ENCODE measurements around the gene AGO3. TPM values are rescaled to one million over a fixed set of nuclear protein-coding genes. Genes with fewer than 3 reads are reported as not detected.

AGO3 gene
- total and polyA plus RNA-seq, 4 donors, result 3.0 to 19.5 (median 7.1) TPM

DNA sequence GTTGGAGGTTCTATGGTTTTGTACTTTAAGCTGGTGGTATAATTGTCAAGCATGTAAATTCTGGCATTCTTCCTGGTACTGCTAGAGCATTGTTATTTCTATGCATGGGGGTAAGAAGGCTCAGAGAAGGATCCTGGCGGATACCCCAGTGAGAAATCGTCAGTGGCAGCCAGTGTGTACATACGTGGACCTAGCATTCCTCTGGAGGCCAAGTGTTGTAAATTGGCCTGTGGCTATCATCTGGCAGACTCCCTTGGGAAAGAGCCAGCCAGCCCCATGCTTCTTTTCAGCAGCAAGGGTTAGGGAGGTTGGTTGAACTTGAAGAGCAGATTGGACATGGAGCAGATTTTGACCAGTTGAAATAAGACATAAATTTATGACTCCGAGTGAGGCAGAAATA is 5.2 kb upstream of the AGO3 start:
- Histone ChIP-seq H3K27me3 (ENCODE audit: control insufficient read depth in 4 of 4, insufficient read depth in 4 of 4, low read length in 3 of 4) (no peaks in the 10 kb centered on the region), H3K27ac (ENCODE audit: low read depth in 1 of 2, low read length in 2 of 2) (no peak overlapping the region), H3K9ac (ENCODE audit: low read depth in 1 of 2, low read length in 2 of 2) (no peak overlapping the region), H3K4me1 (ENCODE audit: control insufficient read depth in 4 of 4, insufficient read depth in 4 of 4, low read length in 3 of 4) (peaks cover 0 to 14% (median 1%) of the 10 kb centered on the region in 4 donors), H3K36me3 (ENCODE audit: control insufficient read depth in 4 of 4, insufficient read depth in 3 of 4, low read depth in 1 of 4, low read length in 3 of 4) (peaks cover 0 to 3% (median 0%) of the 10 kb centered on the region in 4 donors), H3K4me3 (ENCODE audit: low read depth in 1 of 3, low read length in 3 of 3) (no peak overlapping the region), H3K9me3 (ENCODE audit: control insufficient read depth in 4 of 4, low read length in 3 of 4) (no peaks in the 10 kb centered on the region)
- 43% methylated on average over 4 of the region's 4 CpGs for WGBS
- TF ChIP-seq TAF1 (conservative IDR thresholded peaks at IDR 0.05) (no peak), FOXA1 (IDR thresholded peaks at IDR 0.05) (no peak), GABPA (IDR thresholded peaks at IDR 0.05 in 1 of 2, conservative IDR thresholded peaks at IDR 0.05 in 1 of 2) (no peak), NR2F2 (IDR thresholded peaks at IDR 0.05) (no peak), SP1 (IDR thresholded peaks at IDR 0.05) (no peak), FOXA2 (IDR thresholded peaks at IDR 0.05) (no peak), RXRA (IDR thresholded peaks at IDR 0.05) (no peak), YY1 (IDR thresholded peaks at IDR 0.05) (no peak), EGR1 (IDR thresholded peaks at IDR 0.05; ENCODE audit: low read depth in 2 of 2) (no peak), HNF4G (IDR thresholded peaks at IDR 0.05) (no peak)
- TF ChIP-seq, protein P1, sequence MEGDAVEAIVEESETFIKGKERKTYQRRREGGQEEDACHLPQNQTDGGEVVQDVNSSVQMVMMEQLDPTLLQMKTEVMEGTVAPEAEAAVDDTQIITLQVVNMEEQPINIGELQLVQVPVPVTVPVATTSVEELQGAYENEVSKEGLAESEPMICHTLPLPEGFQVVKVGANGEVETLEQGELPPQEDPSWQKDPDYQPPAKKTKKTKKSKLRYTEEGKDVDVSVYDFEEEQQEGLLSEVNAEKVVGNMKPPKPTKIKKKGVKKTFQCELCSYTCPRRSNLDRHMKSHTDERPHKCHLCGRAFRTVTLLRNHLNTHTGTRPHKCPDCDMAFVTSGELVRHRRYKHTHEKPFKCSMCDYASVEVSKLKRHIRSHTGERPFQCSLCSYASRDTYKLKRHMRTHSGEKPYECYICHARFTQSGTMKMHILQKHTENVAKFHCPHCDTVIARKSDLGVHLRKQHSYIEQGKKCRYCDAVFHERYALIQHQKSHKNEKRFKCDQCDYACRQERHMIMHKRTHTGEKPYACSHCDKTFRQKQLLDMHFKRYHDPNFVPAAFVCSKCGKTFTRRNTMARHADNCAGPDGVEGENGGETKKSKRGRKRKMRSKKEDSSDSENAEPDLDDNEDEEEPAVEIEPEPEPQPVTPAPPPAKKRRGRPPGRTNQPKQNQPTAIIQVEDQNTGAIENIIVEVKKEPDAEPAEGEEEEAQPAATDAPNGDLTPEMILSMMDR (IDR thresholded peaks at IDR 0.05; ENCODE audit: low read depth, low read length, missing input control), result no peak
- TF ChIP-seq, protein P2, sequence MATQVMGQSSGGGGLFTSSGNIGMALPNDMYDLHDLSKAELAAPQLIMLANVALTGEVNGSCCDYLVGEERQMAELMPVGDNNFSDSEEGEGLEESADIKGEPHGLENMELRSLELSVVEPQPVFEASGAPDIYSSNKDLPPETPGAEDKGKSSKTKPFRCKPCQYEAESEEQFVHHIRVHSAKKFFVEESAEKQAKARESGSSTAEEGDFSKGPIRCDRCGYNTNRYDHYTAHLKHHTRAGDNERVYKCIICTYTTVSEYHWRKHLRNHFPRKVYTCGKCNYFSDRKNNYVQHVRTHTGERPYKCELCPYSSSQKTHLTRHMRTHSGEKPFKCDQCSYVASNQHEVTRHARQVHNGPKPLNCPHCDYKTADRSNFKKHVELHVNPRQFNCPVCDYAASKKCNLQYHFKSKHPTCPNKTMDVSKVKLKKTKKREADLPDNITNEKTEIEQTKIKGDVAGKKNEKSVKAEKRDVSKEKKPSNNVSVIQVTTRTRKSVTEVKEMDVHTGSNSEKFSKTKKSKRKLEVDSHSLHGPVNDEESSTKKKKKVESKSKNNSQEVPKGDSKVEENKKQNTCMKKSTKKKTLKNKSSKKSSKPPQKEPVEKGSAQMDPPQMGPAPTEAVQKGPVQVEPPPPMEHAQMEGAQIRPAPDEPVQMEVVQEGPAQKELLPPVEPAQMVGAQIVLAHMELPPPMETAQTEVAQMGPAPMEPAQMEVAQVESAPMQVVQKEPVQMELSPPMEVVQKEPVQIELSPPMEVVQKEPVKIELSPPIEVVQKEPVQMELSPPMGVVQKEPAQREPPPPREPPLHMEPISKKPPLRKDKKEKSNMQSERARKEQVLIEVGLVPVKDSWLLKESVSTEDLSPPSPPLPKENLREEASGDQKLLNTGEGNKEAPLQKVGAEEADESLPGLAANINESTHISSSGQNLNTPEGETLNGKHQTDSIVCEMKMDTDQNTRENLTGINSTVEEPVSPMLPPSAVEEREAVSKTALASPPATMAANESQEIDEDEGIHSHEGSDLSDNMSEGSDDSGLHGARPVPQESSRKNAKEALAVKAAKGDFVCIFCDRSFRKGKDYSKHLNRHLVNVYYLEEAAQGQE (IDR thresholded peaks at IDR 0.05), result no peak
- TF ChIP-seq, protein P3, sequence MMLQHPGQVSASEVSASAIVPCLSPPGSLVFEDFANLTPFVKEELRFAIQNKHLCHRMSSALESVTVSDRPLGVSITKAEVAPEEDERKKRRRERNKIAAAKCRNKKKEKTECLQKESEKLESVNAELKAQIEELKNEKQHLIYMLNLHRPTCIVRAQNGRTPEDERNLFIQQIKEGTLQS (IDR thresholded peaks at IDR 0.05), result no peak
- TF ChIP-seq, protein P4, sequence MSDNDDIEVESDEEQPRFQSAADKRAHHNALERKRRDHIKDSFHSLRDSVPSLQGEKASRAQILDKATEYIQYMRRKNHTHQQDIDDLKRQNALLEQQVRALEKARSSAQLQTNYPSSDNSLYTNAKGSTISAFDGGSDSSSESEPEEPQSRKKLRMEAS (IDR thresholded peaks at IDR 0.05), result no peak
- TF ChIP-seq, protein P5, sequence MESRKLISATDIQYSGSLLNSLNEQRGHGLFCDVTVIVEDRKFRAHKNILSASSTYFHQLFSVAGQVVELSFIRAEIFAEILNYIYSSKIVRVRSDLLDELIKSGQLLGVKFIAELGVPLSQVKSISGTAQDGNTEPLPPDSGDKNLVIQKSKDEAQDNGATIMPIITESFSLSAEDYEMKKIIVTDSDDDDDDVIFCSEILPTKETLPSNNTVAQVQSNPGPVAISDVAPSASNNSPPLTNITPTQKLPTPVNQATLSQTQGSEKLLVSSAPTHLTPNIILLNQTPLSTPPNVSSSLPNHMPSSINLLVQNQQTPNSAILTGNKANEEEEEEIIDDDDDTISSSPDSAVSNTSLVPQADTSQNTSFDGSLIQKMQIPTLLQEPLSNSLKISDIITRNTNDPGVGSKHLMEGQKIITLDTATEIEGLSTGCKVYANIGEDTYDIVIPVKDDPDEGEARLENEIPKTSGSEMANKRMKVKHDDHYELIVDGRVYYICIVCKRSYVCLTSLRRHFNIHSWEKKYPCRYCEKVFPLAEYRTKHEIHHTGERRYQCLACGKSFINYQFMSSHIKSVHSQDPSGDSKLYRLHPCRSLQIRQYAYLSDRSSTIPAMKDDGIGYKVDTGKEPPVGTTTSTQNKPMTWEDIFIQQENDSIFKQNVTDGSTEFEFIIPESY (IDR thresholded peaks at IDR 0.05), result no peak
- no peak for DNase-seq (ENCODE audit: low spot score)

DNA sequence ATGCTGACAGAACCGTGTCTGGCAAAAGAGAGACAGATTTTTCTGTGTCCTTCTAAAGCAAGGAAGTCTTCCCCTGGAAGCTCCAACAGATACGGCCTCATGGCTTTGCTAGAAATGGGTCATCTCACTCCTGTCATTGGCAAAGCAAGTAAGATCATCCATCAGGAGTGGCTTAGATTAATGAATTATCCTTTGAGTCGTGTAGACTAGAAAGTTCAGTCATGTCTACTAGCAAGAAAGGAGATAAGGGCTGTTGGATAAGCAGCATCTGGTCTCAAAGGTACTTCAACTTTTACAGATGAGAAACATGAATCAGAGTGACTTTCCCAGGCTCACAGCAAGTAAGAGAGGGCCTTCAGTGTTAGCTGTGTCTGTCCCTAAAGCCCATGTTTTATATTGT is 3.4 kb upstream of the AGO3 start:
- DNase-seq (ENCODE audit: low spot score), result no peak
- 73% methylated on average over 3 of the region's 3 CpGs for WGBS
- TF ChIP-seq, protein P4 (IDR thresholded peaks at IDR 0.05), result no peak
- TF ChIP-seq SP1 (IDR thresholded peaks at IDR 0.05), result no peak
- TF ChIP-seq, protein P3 (IDR thresholded peaks at IDR 0.05), result no peak
- TF ChIP-seq NR2F2 (IDR thresholded peaks at IDR 0.05), result no peak
- TF ChIP-seq YY1 (IDR thresholded peaks at IDR 0.05), result no peak
- TF ChIP-seq RAD21 (IDR thresholded peaks at IDR 0.05), result no peak
- no peak for TF ChIP-seq HNF4A (conservative IDR thresholded peaks at IDR 0.05)
- TF ChIP-seq GABPA (IDR thresholded peaks at IDR 0.05 in 1 of 2, conservative IDR thresholded peaks at IDR 0.05 in 1 of 2), result no peak
- TF ChIP-seq JUND (IDR thresholded peaks at IDR 0.05), result no peak
- no peak for TF ChIP-seq FOXA2 (IDR thresholded peaks at IDR 0.05)
- TF ChIP-seq, protein P5 (IDR thresholded peaks at IDR 0.05), result no peak
- TF ChIP-seq EGR1 (IDR thresholded peaks at IDR 0.05; ENCODE audit: low read depth in 2 of 2), result no peak
- TF ChIP-seq TAF1 (conservative IDR thresholded peaks at IDR 0.05), result no peak

More for the DNA sequence above, 3.4 kb upstream of the AGO3 start:
- H3K9ac ChIP-seq (ENCODE audit: low read depth in 1 of 2, low read length in 2 of 2), result no peak overlapping the region
- no peak overlapping the region for H3K27ac ChIP-seq (ENCODE audit: low read depth in 1 of 2, low read length in 2 of 2)
- no peaks in the 10 kb centered on the region for H3K27me3 ChIP-seq (ENCODE audit: control insufficient read depth in 4 of 4, insufficient read depth in 4 of 4, low read length in 3 of 4)
- peaks cover 0 to 24% (median 7%) of the 10 kb centered on the region in 4 donors for H3K4me1 ChIP-seq (ENCODE audit: control insufficient read depth in 4 of 4, insufficient read depth in 4 of 4, low read length in 3 of 4)
- no peaks in the 10 kb centered on the region for H3K36me3 ChIP-seq (ENCODE audit: control insufficient read depth in 4 of 4, insufficient read depth in 3 of 4, low read depth in 1 of 4, low read length in 3 of 4)
- H3K4me3 ChIP-seq (ENCODE audit: low read depth in 1 of 3, low read length in 3 of 3), result no peak overlapping the region
- no peaks in the 10 kb centered on the region for H3K9me3 ChIP-seq (ENCODE audit: control insufficient read depth in 4 of 4, low read length in 3 of 4)

Measured in liver (tissue), 9 donors.